Endothelial cell of umbilical vein (primary cell): ENCODE data around the gene FBXO10. TPM values are rescaled to one million over a fixed set of nuclear protein-coding genes. Genes with fewer than 3 reads are reported as not detected.

Experiments used
- BruUV-seq: library from RNA; stranded (reverse); fragments of 400-500 nt; replicated peaks from 2 replicates; lab custom pipeline; 2021; lab: Mats Ljungman, UMichigan
- CTCF ChIA-PET: fragments of 300-600, 350-600 bp; sonication (Branson Sonifier 250); formaldehyde crosslinking; loops from one replicate; lab custom pipeline; 2021; ENCODE audit warnings: antibody characterized with exemption, inconsistent platforms; lab: Charles Lee
- POLR2A ChIA-PET: fragments of 300-600, 350-600 bp; sonication (Branson Sonifier 250); formaldehyde crosslinking; loops from one replicate; lab custom pipeline; 2021; ENCODE audit warnings: antibody characterized with exemption, inconsistent platforms; lab: Charles Lee
- DNase-seq: peaks from one replicate; pipeline ENCODE4 v3.0.0-alpha.2; 2011; ENCODE audit warnings: low read depth, low spot score
- FAIRE-seq: peaks from 2 replicates; lab custom pipeline; 2011; peaks lifted over from hg19 to GRCh38; lab: Jason Lieb, UNC
- H2AFZ ChIP-seq: 2 replicates; pipeline ENCODE4 v1.6.0; 2012; ENCODE audit warnings: low read depth, low read length, control low read depth, inconsistent platforms
- H3K27ac ChIP-seq: 2 replicates; pipeline ENCODE4 v1.5.1; 2011; ENCODE audit warnings: low read depth, mild to moderate bottlenecking, control low read depth, low read length, moderate library complexity; ENCODE audit not compliant: insufficient read depth
- H3K27me3 ChIP-seq, 2 experiments: 2 replicates each; pipeline versions ENCODE4 v1.6.0 to v1.6.1; 2011; ENCODE audit warnings: low read length in 2 of 2, mixed read lengths in 1 of 2; ENCODE audit not compliant: control insufficient read depth in 2 of 2, insufficient read depth in 2 of 2
- H3K36me3 ChIP-seq, 2 experiments: 2 replicates in 1 of 2; 3 replicates in 1 of 2; pipeline ENCODE4 v1.5.1; 2011; ENCODE audit warnings: low read length in 2 of 2, mild to moderate bottlenecking in 1 of 2, moderate library complexity in 1 of 2; ENCODE audit not compliant: control insufficient read depth in 2 of 2, insufficient read depth in 2 of 2; ENCODE audit errors: extremely low read depth in 1 of 2
- H3K4me1 ChIP-seq: 3 replicates; pipeline ENCODE4 v1.5.1; 2011; ENCODE audit warnings: mild to moderate bottlenecking, low read length; ENCODE audit not compliant: control insufficient read depth, insufficient read depth; ENCODE audit errors: extremely low read depth
- H3K4me2 ChIP-seq: 2 replicates; pipeline ENCODE4 v1.6.1; 2011; ENCODE audit warnings: low read length, control low read depth, mixed read lengths; ENCODE audit not compliant: insufficient read depth
- H3K4me3 ChIP-seq, 3 experiments: fragments of 200-600 bp in 1 of 3; sonication (generic), shearing (Covaris generic) in 1 of 3; replicated peaks in 1 of 3; 2 replicates each; pipeline ENCODE4 v1.5.1; 2011 to 2016; ENCODE audit warnings: control low read depth in 3 of 3, low read length in 3 of 3, mild to moderate bottlenecking in 2 of 3, inconsistent platforms in 1 of 3, low read depth in 1 of 3, moderate library complexity in 1 of 3; ENCODE audit not compliant: insufficient read depth in 1 of 3
- H3K79me2 ChIP-seq: 2 replicates; pipeline ENCODE4 v1.6.0; 2012; ENCODE audit warnings: low read length, inconsistent platforms; ENCODE audit not compliant: control insufficient read depth, insufficient read depth
- H3K9ac ChIP-seq: replicated peaks from 2 replicates; pipeline ENCODE3; 2011; ENCODE audit warnings: low read length, control low read depth; ENCODE audit not compliant: insufficient read depth; ENCODE audit errors: extremely low read depth
- H3K9me1 ChIP-seq: replicated peaks from 3 replicates; pipeline ENCODE4 v1.6.0; 2011; ENCODE audit warnings: mild to moderate bottlenecking, low read length; ENCODE audit not compliant: control insufficient read depth, insufficient read depth; ENCODE audit errors: extremely low read depth
- H3K9me3 ChIP-seq: replicated peaks from 2 replicates; pipeline ENCODE4 v1.5.1; 2012; ENCODE audit warnings: low read length, inconsistent platforms; ENCODE audit not compliant: control insufficient read depth, insufficient read depth
- H4K20me1 ChIP-seq: replicated peaks from 2 replicates; pipeline ENCODE3; 2011; ENCODE audit warnings: mild to moderate bottlenecking, low read length; ENCODE audit not compliant: control insufficient read depth, insufficient read depth; ENCODE audit errors: extremely low read depth
- EZH2 ChIP-seq: IDR thresholded peaks from 2 replicates; pipeline ENCODE4 v1.6.1; 2012; ENCODE audit warnings: borderline replicate concordance, low read depth, mild to moderate bottlenecking, moderate library complexity, low read length, inconsistent platforms; ENCODE audit not compliant: severe bottlenecking
- FOS ChIP-seq: IDR thresholded peaks from 2 replicates; pipeline ENCODE4 v1.6.1; 2011; ENCODE audit warnings: mild to moderate bottlenecking, low read length, moderate library complexity, borderline replicate concordance; ENCODE audit not compliant: insufficient read depth
- GATA2 ChIP-seq: IDR thresholded peaks from 2 replicates; pipeline ENCODE4 v1.7.0; 2011; ENCODE audit warnings: low read depth, mild to moderate bottlenecking, moderate library complexity, mixed read lengths, low read length; ENCODE audit not compliant: insufficient read length, insufficient read depth
- JUN ChIP-seq: IDR thresholded peaks from 2 replicates; pipeline ENCODE4 v1.6.1; 2011; ENCODE audit warnings: borderline replicate concordance, low read depth; ENCODE audit not compliant: insufficient read length, insufficient read depth
- MYC ChIP-seq: IDR thresholded peaks from one replicate; pipeline ENCODE4 v1.6.1; 2011; ENCODE audit warnings: mild to moderate bottlenecking, low read depth, low read length
- POLR2A ChIP-seq: IDR thresholded peaks from 2 replicates; pipeline ENCODE4 v1.6.1; 2012; ENCODE audit warnings: low read depth, mild to moderate bottlenecking, control low read depth, low read length
- POLR2AphosphoS5 ChIP-seq: IDR thresholded peaks from 2 replicates; pipeline ENCODE4 v1.6.1; 2012; ENCODE audit warnings: low read depth, mild to moderate bottlenecking, control low read depth, low read length, moderate library complexity; ENCODE audit not compliant: insufficient read depth
- dilution Hi-C: fragments of 300-500 bp; cut with MboI; formaldehyde crosslinking; loops from one replicate; pipeline ENCODE4 v1.15.0; 2019; ENCODE audit warnings: low sequenced_read_pairs; ENCODE audit not compliant: extremely low pct_ligation_motif_present
- intact Hi-C: fragments of 100-400 bp; cut with micrococcal nuclease; formaldehyde crosslinking; loops from one replicate; pipeline ENCODE4 v1.10.0; 2022
- polyA plus RNA-seq, 4 experiments: library from polyadenylated mRNA; depleted of rRNA in 3 of 4; stranded (reverse) in 3 of 4; unstranded in 1 of 4; fragments of >200 nt; gene quantifications; 2 replicates each; pipeline versions ENCODE4 v1.2.1 to v1.2.3, GENCODE V29; 2011 to 2012; ENCODE audit warnings: missing spikeins in 1 of 4
- total RNA-seq: library from RNA; stranded (reverse); gene quantifications from 2 replicates; pipeline ENCODE4 v1.2.3, GENCODE V29; 2021
- TF ChIP-seq, protein P1 (sequence below): IDR thresholded peaks from 2 replicates; pipeline ENCODE4 v1.6.1; 2011; ENCODE audit not compliant: insufficient read depth, insufficient read length
- TF ChIP-seq, protein P2 (sequence below), 2 donors: IDR thresholded peaks; 1 replicate in 1 of 2; 2 replicates in 1 of 2; pipeline ENCODE4 v1.5.1; 2011; ENCODE audit warnings: low read length in 2 of 2, mild to moderate bottlenecking in 2 of 2, moderate library complexity in 2 of 2, control low read depth in 1 of 2, inconsistent platforms in 1 of 2, low read depth in 1 of 2; ENCODE audit not compliant: insufficient read depth in 1 of 2; ENCODE audit errors: extremely low read depth in 1 of 2

FBXO10 gene
- total and polyA plus RNA-seq, 2 donors (not counting 3 experiments of a cell fraction or from before 2014, with no cell fraction given) = 11.8 to 14.4 TPM

DNA sequence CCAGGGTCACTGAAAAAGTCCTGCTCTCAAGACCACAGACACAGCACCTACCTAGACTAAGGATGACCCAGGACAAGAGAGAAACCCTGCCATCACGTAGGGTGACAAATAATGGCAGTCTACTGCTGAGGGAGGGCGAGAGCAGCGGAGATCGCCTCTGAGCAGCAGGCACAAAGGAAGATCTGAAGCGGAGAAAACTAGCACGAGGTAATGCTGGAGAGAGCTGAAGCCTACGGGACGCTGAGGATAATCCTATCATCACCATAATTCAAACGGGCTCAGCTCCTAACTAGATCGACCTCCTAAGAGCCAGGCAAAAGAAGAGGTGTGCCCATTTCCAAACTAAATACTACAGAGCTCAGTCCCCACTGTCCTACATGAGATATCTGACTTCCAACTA lies 41.3 kb downstream of the FBXO10 start:
- POLR2A ChIA-PET = no interaction called here
- H4K20me1 ChIP-seq = no peaks in the 10 kb centered on the region
- H3K27me3 ChIP-seq = no peaks in the 10 kb centered on the region
- H2AFZ ChIP-seq = no peak overlapping the region
- H3K4me3 ChIP-seq = no peak overlapping the region
- CTCF ChIA-PET = no interaction called here
- TF ChIP-seq MYC (no peak), POLR2A (no peak), FOS (no peak), EZH2 (no peak)
- TF ChIP-seq, protein P1, sequence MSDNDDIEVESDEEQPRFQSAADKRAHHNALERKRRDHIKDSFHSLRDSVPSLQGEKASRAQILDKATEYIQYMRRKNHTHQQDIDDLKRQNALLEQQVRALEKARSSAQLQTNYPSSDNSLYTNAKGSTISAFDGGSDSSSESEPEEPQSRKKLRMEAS = no peak
- TF ChIP-seq, protein P2, sequence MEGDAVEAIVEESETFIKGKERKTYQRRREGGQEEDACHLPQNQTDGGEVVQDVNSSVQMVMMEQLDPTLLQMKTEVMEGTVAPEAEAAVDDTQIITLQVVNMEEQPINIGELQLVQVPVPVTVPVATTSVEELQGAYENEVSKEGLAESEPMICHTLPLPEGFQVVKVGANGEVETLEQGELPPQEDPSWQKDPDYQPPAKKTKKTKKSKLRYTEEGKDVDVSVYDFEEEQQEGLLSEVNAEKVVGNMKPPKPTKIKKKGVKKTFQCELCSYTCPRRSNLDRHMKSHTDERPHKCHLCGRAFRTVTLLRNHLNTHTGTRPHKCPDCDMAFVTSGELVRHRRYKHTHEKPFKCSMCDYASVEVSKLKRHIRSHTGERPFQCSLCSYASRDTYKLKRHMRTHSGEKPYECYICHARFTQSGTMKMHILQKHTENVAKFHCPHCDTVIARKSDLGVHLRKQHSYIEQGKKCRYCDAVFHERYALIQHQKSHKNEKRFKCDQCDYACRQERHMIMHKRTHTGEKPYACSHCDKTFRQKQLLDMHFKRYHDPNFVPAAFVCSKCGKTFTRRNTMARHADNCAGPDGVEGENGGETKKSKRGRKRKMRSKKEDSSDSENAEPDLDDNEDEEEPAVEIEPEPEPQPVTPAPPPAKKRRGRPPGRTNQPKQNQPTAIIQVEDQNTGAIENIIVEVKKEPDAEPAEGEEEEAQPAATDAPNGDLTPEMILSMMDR (IDR thresholded peaks at IDR 0.05; ENCODE audit: extremely low read depth in 1 of 2, insufficient read depth in 1 of 2, low read depth in 1 of 2, low read length in 2 of 2) = no peak
- no peak for FAIRE-seq
- no peaks in the 10 kb centered on the region for H3K9me3 ChIP-seq
- no peak overlapping the region for H3K9ac ChIP-seq
- no peaks in the 10 kb centered on the region for H3K4me1 ChIP-seq
- DNase-seq = no peak
- no peak overlapping the region for H3K4me2 ChIP-seq
- H3K9me1 ChIP-seq = no peaks in the 10 kb centered on the region
- H3K36me3 ChIP-seq = peaks cover 0 to 18% of the 10 kb centered on the region in 2 experiments
- H3K27ac ChIP-seq = no peak overlapping the region
- intact Hi-C loops = no loop called here
- dilution Hi-C loops = no loop called here
- BruUV-seq = no TSS peak
- H3K79me2 ChIP-seq = no peaks in the 10 kb centered on the region

DNA sequence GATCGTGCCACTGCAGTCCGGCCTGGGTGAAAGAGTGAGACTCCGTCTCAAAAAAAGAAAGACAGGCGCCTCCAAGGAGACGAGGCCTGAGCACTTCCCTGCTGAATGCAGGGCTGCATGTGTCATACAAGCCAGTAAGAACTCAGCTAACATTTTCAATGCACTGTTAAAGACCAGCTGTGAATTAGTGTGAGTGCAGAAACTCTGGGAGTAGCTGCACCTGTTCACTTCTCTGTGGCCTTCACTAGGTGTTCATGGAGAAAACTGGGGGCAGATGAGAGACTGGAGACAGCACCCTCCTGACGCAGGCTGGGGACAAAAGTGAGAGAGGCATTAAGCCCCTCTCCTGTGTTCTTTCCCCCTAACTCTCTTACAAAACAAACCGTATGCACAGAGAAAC lies 41.8 kb downstream of the FBXO10 start:
- Histone ChIP-seq H3K9ac (no peak overlapping the region), H3K4me2 (no peak overlapping the region), H3K4me3 (no peak overlapping the region), H3K27ac (no peak overlapping the region), H3K4me1 (no peaks in the 10 kb centered on the region), H4K20me1 (no peaks in the 10 kb centered on the region), H3K27me3 (no peaks in the 10 kb centered on the region), H3K9me3 (no peaks in the 10 kb centered on the region), H2AFZ (no peak overlapping the region), H3K9me1 (no peaks in the 10 kb centered on the region), H3K79me2 (no peaks in the 10 kb centered on the region), H3K36me3 (peaks cover 0 to 18% of the 10 kb centered on the region in 2 experiments)
- ChIA-PET CTCF (no interaction called here), POLR2A (no interaction called here)
- intact Hi-C loops = no loop called here
- DNase-seq = no peak
- no TSS peak for BruUV-seq
- FAIRE-seq = no peak
- dilution Hi-C loops = no loop called here
- TF ChIP-seq, protein P1 = no peak
- TF ChIP-seq JUN (no peak), FOS (no peak), MYC (no peak), POLR2A (no peak), GATA2 (no peak), EZH2 (no peak), POLR2AphosphoS5 (no peak)
- TF ChIP-seq, protein P2 (IDR thresholded peaks at IDR 0.05; ENCODE audit: extremely low read depth in 1 of 2, insufficient read depth in 1 of 2, low read depth in 1 of 2, low read length in 2 of 2) = no peak
